K562 (cell line): ENCODE measurements around the gene ZBP1. TPM values are rescaled to one million over a fixed set of nuclear protein-coding genes. Genes with fewer than 3 reads are reported as not detected.

Source experiments
- ATAC-seq: fragments of 200-7000 bp; cut with Tn5 transposase; 3 replicates; pipeline ENCODE4 v1.9.1; 2020; ENCODE audit warnings: moderate library complexity
- BruUV-seq: library from RNA; stranded (reverse); fragments of 400-500 nt; replicated peaks from 2 replicates; lab custom pipeline; 2021; lab: Mats Ljungman, UMichigan
- CTCF ChIA-PET: fragments of 300-600 bp; formaldehyde crosslinking; extraction: SDS; loops from one replicate; lab custom pipeline; 2021; ENCODE audit warnings: low intra/inter-chr PET ratio; lab: Yijun Ruan, JAX
- POLR2A ChIA-PET: fragments of 300-600, 350-650 bp; sonication (Branson Sonifier 250); formaldehyde crosslinking; extraction: SDS; loops from one replicate; lab custom pipeline; 2021; ENCODE audit warnings: antibody characterized with exemption, inconsistent platforms; lab: Yijun Ruan, JAX
- DNase-seq, 4 experiments: peaks; one replicate each; pipeline versions ENCODE4 v3.0.0 to v3.0.0-alpha.2; 2011 to 2018; ENCODE audit warnings: low spot score in 3 of 4, mixed read lengths in 3 of 4; ENCODE audit errors: extremely low read depth in 1 of 4
- FAIRE-seq: peaks from 2 replicates; lab custom pipeline; 2011; peaks lifted over from hg19 to GRCh38; lab: Jason Lieb, UNC
- H2AFZ ChIP-seq: 2 replicates; pipeline ENCODE4 v1.6.0; 2011; ENCODE audit warnings: low read depth, low read length, control low read depth, inconsistent platforms
- H3K27ac ChIP-seq: fragments of 200-600 bp; 3 replicates; pipeline ENCODE4 v1.8.0; 2011; ENCODE audit warnings: low read depth, mild to moderate bottlenecking, control low read depth, inconsistent platforms, low read length, moderate library complexity, mixed read lengths; ENCODE audit errors: extremely low read depth
- H3K27me3 ChIP-seq, 2 experiments: fragments of 300-600 bp in 1 of 2; 2 replicates in 1 of 2; 3 replicates in 1 of 2; pipeline versions ENCODE4 v1.6.0 to v1.8.0; 2011; ENCODE audit warnings: inconsistent platforms in 2 of 2, low read length in 2 of 2, mild to moderate bottlenecking in 1 of 2, mixed read lengths in 1 of 2, moderate library complexity in 1 of 2; ENCODE audit not compliant: control insufficient read depth in 2 of 2, insufficient read depth in 2 of 2
- H3K36me3 ChIP-seq: fragments of 300-600 bp; 3 replicates; pipeline ENCODE4 v1.8.0; 2011; ENCODE audit warnings: mild to moderate bottlenecking, low read length, inconsistent platforms; ENCODE audit not compliant: control insufficient read depth, insufficient read depth
- H3K4me1 ChIP-seq, 2 experiments: fragments of 200-600 bp in 1 of 2; replicated peaks in 1 of 2; 2 replicates in 1 of 2; 3 replicates in 1 of 2; pipeline versions ENCODE4 v1.5.1 to v1.8.0; 2011; ENCODE audit warnings: inconsistent platforms in 2 of 2, low read length in 2 of 2, mild to moderate bottlenecking in 1 of 2, mixed read lengths in 1 of 2, moderate library complexity in 1 of 2; ENCODE audit not compliant: control insufficient read depth in 2 of 2, insufficient read depth in 2 of 2
- H3K4me2 ChIP-seq: 2 replicates; pipeline ENCODE4 v1.6.1; 2011; ENCODE audit warnings: low read length, control low read depth, inconsistent platforms, mixed read lengths; ENCODE audit not compliant: insufficient read depth
- H3K4me3 ChIP-seq: fragments of 200-600 bp; sonication (generic), shearing (Covaris generic); 2 replicates; pipeline ENCODE4 v1.5.1; 2016; ENCODE audit warnings: control low read depth, inconsistent platforms
- H3K79me2 ChIP-seq: fragments of 200-600 bp; 3 replicates; pipeline ENCODE4 v1.8.0; 2011; ENCODE audit warnings: low read length, inconsistent platforms; ENCODE audit not compliant: control insufficient read depth, insufficient read depth
- H3K9ac ChIP-seq, 2 experiments: 2 replicates each; pipeline versions ENCODE4 v1.6.0 to v1.6.1; 2011; ENCODE audit warnings: low read depth in 2 of 2, low read length in 2 of 2, control low read depth in 1 of 2, inconsistent platforms in 1 of 2, mild to moderate bottlenecking in 1 of 2, mixed read lengths in 1 of 2; ENCODE audit not compliant: insufficient read depth in 1 of 2
- H3K9me1 ChIP-seq: one replicate; pipeline ENCODE4 v1.6.0; 2011; ENCODE audit warnings: inconsistent platforms, mild to moderate bottlenecking, low read length, moderate library complexity; ENCODE audit not compliant: control insufficient read depth, insufficient read depth
- H3K9me3 ChIP-seq: replicated peaks from 2 replicates; pipeline ENCODE4 v1.5.1; 2011; ENCODE audit warnings: low read depth, low read length, inconsistent platforms; ENCODE audit not compliant: control insufficient read depth, insufficient read depth
- H4K20me1 ChIP-seq: replicated peaks from 2 replicates; pipeline ENCODE4 v1.6.1; 2011; ENCODE audit warnings: low read length, inconsistent platforms, mixed read lengths; ENCODE audit not compliant: control insufficient read depth, insufficient read depth
- BCLAF1 ChIP-seq, 2 experiments: fragments of 450-650 bp in 1 of 2; IDR thresholded peaks; 2 replicates each; pipeline ENCODE4 v1.6.1; 2011 to 2017; ENCODE audit warnings: low read depth in 2 of 2, antibody characterized with exemption in 1 of 2, borderline replicate concordance in 1 of 2, low read length in 1 of 2, mild to moderate bottlenecking in 1 of 2, mixed read lengths in 1 of 2; ENCODE audit not compliant: control insufficient read depth in 1 of 2
- DIDO1 ChIP-seq: fragments of 450-650 bp; IDR thresholded peaks from 2 replicates; pipeline ENCODE4 v1.6.1; 2016; ENCODE audit warnings: low read depth, missing biosample characterization, missing genetic modification characterization
- ESRRB ChIP-seq: fragments of 250-450 bp; sonication (Bioruptor Pico); IDR thresholded peaks from 2 replicates; pipeline ENCODE4 v1.5.0; 2020; ENCODE audit warnings: mild to moderate bottlenecking, moderate library complexity, borderline replicate concordance
- GABPB1 ChIP-seq: sonication (generic); formaldehyde crosslinking; IDR thresholded peaks from 2 replicates; pipeline ENCODE4 v1.8.0; 2022; ENCODE audit warnings: mild to moderate bottlenecking, missing genetic modification reagents
- GATAD2A ChIP-seq: fragments of 450-650 bp; IDR thresholded peaks from 2 replicates; pipeline ENCODE4 v1.6.1; 2017
- HINFP ChIP-seq: fragments of 450-650 bp; conservative IDR thresholded peaks from 2 replicates; pipeline ENCODE4 v1.6.1; 2016; ENCODE audit warnings: missing genetic modification characterization, low read depth, mild to moderate bottlenecking, control low read depth, missing compliant biosample characterization
- PHF21A ChIP-seq: fragments of 450-650 bp; IDR thresholded peaks from 2 replicates; pipeline ENCODE4 v1.6.1; 2017; ENCODE audit warnings: low read depth, borderline replicate concordance
- RBM25 ChIP-seq: fragments of 200-400 bp; formaldehyde crosslinking; IDR thresholded peaks from 2 replicates; pipeline ENCODE4 v1.6.1; 2018; ENCODE audit warnings: low read length, low read depth, moderate library complexity; ENCODE audit not compliant: severe bottlenecking
- SRSF1 ChIP-seq: fragments of 200-400 bp; formaldehyde crosslinking; IDR thresholded peaks from 2 replicates; pipeline ENCODE4 v1.6.1; 2017; ENCODE audit warnings: mild to moderate bottlenecking, low read depth, low read length, moderate library complexity
- TAL1 ChIP-seq: fragments of 450-650 bp; IDR thresholded peaks from 2 replicates; pipeline ENCODE4 v1.6.1; 2016; ENCODE audit warnings: mild to moderate bottlenecking
- XRCC5 ChIP-seq: fragments of 200-400 bp; formaldehyde crosslinking; IDR thresholded peaks from 2 replicates; pipeline ENCODE4 v1.6.1; 2017; ENCODE audit warnings: low read depth, mild to moderate bottlenecking, low read length
- ZBTB9 ChIP-seq: fragments of 450-650 bp; formaldehyde crosslinking; IDR thresholded peaks from 2 replicates; pipeline ENCODE4 v1.4.0; 2020; ENCODE audit warnings: mild to moderate bottlenecking, moderate library complexity
- ZC3H4 ChIP-seq: sonication (generic); formaldehyde crosslinking; IDR thresholded peaks from 2 replicates; pipeline ENCODE4 v1.9.0; 2021; ENCODE audit warnings: missing genetic modification reagents, borderline replicate concordance
- ZNF253 ChIP-seq: fragments of 250-450 bp; sonication (Bioruptor Pico); conservative IDR thresholded peaks from 2 replicates; pipeline ENCODE4 v1.6.1; 2021; ENCODE audit warnings: mild to moderate bottlenecking
- ZNF263 ChIP-seq: sonication (generic); formaldehyde crosslinking; IDR thresholded peaks from 2 replicates; pipeline ENCODE4 v1.8.0; 2022; ENCODE audit warnings: mild to moderate bottlenecking, missing genetic modification reagents, borderline replicate concordance
- ZNF41 ChIP-seq: fragments of 250-450 bp; sonication (Bioruptor Pico); conservative IDR thresholded peaks from 2 replicates; pipeline ENCODE4 v1.4.0; 2020; ENCODE audit warnings: mild to moderate bottlenecking
- ZNF507 ChIP-seq: conservative IDR thresholded peaks from 2 replicates; pipeline ENCODE4 v1.6.1; 2017; ENCODE audit warnings: missing genetic modification characterization, missing compliant biosample characterization
- ZNF830 ChIP-seq: fragments of 250-450 bp; sonication (Bioruptor Pico); IDR thresholded peaks from 2 replicates; pipeline ENCODE4 v1.5.0; 2021; ENCODE audit warnings: mild to moderate bottlenecking
- WGBS: fragments of 100-300 bp; shearing (Covaris generic); methylation state at CpG from one replicate; pipeline ENCODE4 v1.1.6; 2016; ENCODE audit warnings: low coverage, mixed read lengths; ENCODE audit not compliant: insufficient coverage; ENCODE audit errors: missing lambda C conversion rate; 5-methylcytosine and 5-hydroxymethylcytosine counted together
- in situ Hi-C: fragments of 300-500 bp; cut with MboI; formaldehyde crosslinking; loops from 4 replicates; pipeline ENCODE4 v1.15.0; 2018; ENCODE audit warnings: inconsistent platforms, mixed read lengths
- intact Hi-C: fragments of 100-400 bp; cut with micrococcal nuclease; formaldehyde crosslinking; loops from 2 replicates; pipeline ENCODE4 v1.14.2; 2022
- polyA plus RNA-seq, 8 experiments: library from polyadenylated mRNA; depleted of rRNA in 4 of 8; stranded (reverse) in 5 of 8; unstranded in 3 of 8; fragments of >200 nt; fragmentation: Nextera tagmentation in 2 of 8; fragmentation: Illumina TruSeq in 1 of 8; extraction: Ambion mirVana in 2 of 8; extraction: Trizol in 1 of 8; gene quantifications; 2 replicates each; pipeline versions ENCODE4 v1.2.1 to v1.2.3, GENCODE V29; 2011 to 2014; ENCODE audit warnings: inconsistent platforms in 1 of 8, missing spikeins in 1 of 8
- total RNA-seq, 7 experiments: library from RNA; depleted of rRNA in 6 of 7; stranded (reverse); fragments of >200 nt in 6 of 7; fragmentation: Illumina TruSeq in 2 of 7; extraction: Trizol in 2 of 7; gene quantifications; 2 replicates each; pipeline versions ENCODE4 v1.2.1 to v1.2.3, GENCODE V29; 2011 to 2021; ENCODE audit warnings: low replicate concordance in 1 of 7

The ZBP1 gene
- total and polyA plus RNA-seq, 9 of the 15 experiments (the other 6 are each of a cell fraction or from before 2014, with no cell fraction given): not detected

- ChIA-PET CTCF (interaction anchor here (0.6 to 1.6 kb wide), 2 partner anchors 54 to 559 kb away, joined by 3 read pairs; no protein-coding TSS in a partner anchor), POLR2A (interaction anchor here (0.7 kb wide), 1 partner anchor 254 kb away, joined by 5 read pairs; no protein-coding TSS in a partner anchor)
- H3K9ac ChIP-seq: no peak overlapping the region
- DNase-seq (no peak), FAIRE-seq (no peak), ATAC-seq (no peak)
- H3K36me3 ChIP-seq: no peaks in the 10 kb centered on the region
- no peak overlapping the region for H3K4me2 ChIP-seq
- 0 out of 2 replicates have a peak, but pooled peaks cover 9% of the 10 kb centered on the region for H4K20me1 ChIP-seq
- no peaks in the 10 kb centered on the region for H3K79me2 ChIP-seq
- WGBS: 0% methylated on average over 9 of the region's 9 CpGs
- H2AFZ ChIP-seq: no peak overlapping the region
- peaks cover 36 to 68% of the 10 kb centered on the region in 2 experiments; a peak in 4 of 5 replicates for H3K27me3 ChIP-seq
- in situ Hi-C loops: no loop called here
- intact Hi-C loops: loop anchor here (10.0 kb wide), 1 partner anchor 195 kb away; no protein-coding TSS in a partner anchor
- no peak overlapping the region for H3K4me3 ChIP-seq
- BruUV-seq: no TSS peak
- no peak overlapping the region for H3K27ac ChIP-seq
- H3K9me3 ChIP-seq: no peaks in the 10 kb centered on the region
- H3K4me1 ChIP-seq: peaks cover 0 to 12% of the 10 kb centered on the region in 2 experiments; a peak in 1 of 5 replicates
- no peaks in the 10 kb centered on the region for H3K9me1 ChIP-seq
- TF ChIP-seq BCLAF1 (IDR thresholded peaks at IDR 0.05; ENCODE audit: borderline replicate concordance in 1 of 2, control insufficient read depth in 1 of 2, low read depth in 2 of 2, low read length in 1 of 2) (no peak), ZNF507 (no peak), ZNF263 (no peak), SRSF1 (no peak), PHF21A (no peak), ESRRB (CRISPR knock-in tag) (no peak), ZBTB9 (CRISPR knock-in tag) (no peak), GATAD2A (no peak), XRCC5 (no peak), ZNF253 (CRISPR knock-in tag) (no peak), ZNF830 (CRISPR knock-in tag) (no peak), RBM25 (no peak), ZNF41 (CRISPR knock-in tag) (no peak), TAL1 (no peak), ZC3H4 (no peak), GABPB1 (CRISPR knock-in tag) (no peak), HINFP (tag) (no peak), DIDO1 (tag) (no peak)
Observed at GRCh38 chr20:57650266-57650665, 30.0 kb upstream of the ZBP1 start.
